Panc1 (cell line): ENCODE data around the gene CLCN6.

Experiments
- POLR2AphosphoS5 ChIP-seq: IDR thresholded peaks from 2 replicates; pipeline ENCODE4 v1.6.1; 2012; ENCODE audit warnings: mild to moderate bottlenecking, low read depth, low read length, moderate library complexity
- SIN3A ChIP-seq: IDR thresholded peaks from 2 replicates; pipeline ENCODE4 v1.6.1; 2012; ENCODE audit warnings: low read depth, mild to moderate bottlenecking, low read length, moderate library complexity, borderline replicate concordance; ENCODE audit not compliant: insufficient read depth
- TCF7L2 ChIP-seq: IDR thresholded peaks from 2 replicates; pipeline ENCODE4 v1.6.1; 2011; ENCODE audit warnings: mild to moderate bottlenecking, low read depth, low read length, inconsistent platforms
- TF ChIP-seq, protein P1 (sequence below): fragments of 450-650 bp; IDR thresholded peaks from 2 replicates; pipeline ENCODE4 v1.5.1; 2017; ENCODE audit warnings: mild to moderate bottlenecking

DNA sequence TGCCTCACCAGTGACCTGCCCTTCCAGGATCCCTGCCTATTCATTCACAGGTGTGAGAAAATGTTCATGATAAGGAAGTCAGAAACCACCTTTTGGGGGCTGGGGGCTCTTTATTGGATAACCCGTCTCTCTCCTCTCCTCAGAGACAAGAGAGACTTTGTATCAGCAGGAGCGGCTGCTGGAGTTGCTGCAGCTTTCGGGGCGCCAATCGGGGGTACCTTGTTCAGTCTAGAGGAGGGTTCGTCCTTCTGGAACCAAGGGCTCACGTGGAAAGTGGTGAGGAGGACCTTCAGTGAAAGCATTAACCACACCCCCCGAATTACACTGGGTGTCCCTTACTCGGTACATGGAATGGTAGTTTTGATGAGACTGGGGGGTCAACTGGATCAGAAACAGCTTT, 21.0 kb downstream of the CLCN6 start:
- TF ChIP-seq, protein P1, sequence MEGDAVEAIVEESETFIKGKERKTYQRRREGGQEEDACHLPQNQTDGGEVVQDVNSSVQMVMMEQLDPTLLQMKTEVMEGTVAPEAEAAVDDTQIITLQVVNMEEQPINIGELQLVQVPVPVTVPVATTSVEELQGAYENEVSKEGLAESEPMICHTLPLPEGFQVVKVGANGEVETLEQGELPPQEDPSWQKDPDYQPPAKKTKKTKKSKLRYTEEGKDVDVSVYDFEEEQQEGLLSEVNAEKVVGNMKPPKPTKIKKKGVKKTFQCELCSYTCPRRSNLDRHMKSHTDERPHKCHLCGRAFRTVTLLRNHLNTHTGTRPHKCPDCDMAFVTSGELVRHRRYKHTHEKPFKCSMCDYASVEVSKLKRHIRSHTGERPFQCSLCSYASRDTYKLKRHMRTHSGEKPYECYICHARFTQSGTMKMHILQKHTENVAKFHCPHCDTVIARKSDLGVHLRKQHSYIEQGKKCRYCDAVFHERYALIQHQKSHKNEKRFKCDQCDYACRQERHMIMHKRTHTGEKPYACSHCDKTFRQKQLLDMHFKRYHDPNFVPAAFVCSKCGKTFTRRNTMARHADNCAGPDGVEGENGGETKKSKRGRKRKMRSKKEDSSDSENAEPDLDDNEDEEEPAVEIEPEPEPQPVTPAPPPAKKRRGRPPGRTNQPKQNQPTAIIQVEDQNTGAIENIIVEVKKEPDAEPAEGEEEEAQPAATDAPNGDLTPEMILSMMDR: no peak
- TF ChIP-seq SIN3A (no peak), POLR2AphosphoS5 (no peak), TCF7L2 (no peak)
